D721Med (cell line): ENCODE measurements around the gene FAM222B.
A peak's percentile ranks its signal among the peaks of the same experiment; 100 is the strongest.

Experiments used
- DNase-seq: peaks from one replicate; pipeline ENCODE4 v3.0.0; 2011; ENCODE audit warnings: low spot score; ENCODE audit not compliant: insufficient read length
- FAIRE-seq: peaks from 2 replicates; lab custom pipeline; 2011; peaks lifted over from hg19 to GRCh38; lab: Jason Lieb, UNC
- CTCF ChIP-seq: IDR thresholded peaks from 2 replicates; pipeline ENCODE4 v1.5.1; 2012; ENCODE audit warnings: mild to moderate bottlenecking, control low read depth; ENCODE audit not compliant: insufficient read depth; ENCODE audit errors: missing control alignments

FAM222B gene

GRCh38 chr17:28816540-28816939 is 26.1 kb downstream of the FAM222B start:
- TF ChIP-seq CTCF, result no peak
- DNase-seq (no peak), FAIRE-seq (no peak)

GRCh38 chr17:28812748-28813377 is 29.7 kb downstream of the FAM222B start:
- no peak for DNase-seq
- TF ChIP-seq CTCF, result no peak
- FAIRE-seq, result no peak

- no peak for FAIRE-seq
- peak; percentile 95 for DNase-seq
- TF ChIP-seq CTCF, result no peak
These were observed 30.4 kb downstream of the FAM222B start for GRCh38 chr17:28812091-28812747.

- no peak for FAIRE-seq
- no peak for TF ChIP-seq CTCF
- DNase-seq, result no peak
These were observed 30.9 kb downstream of the FAM222B start for GRCh38 chr17:28811651-28812090.

GRCh38 chr17:28810437-28810836 is 32.2 kb downstream of the FAM222B start:
- FAIRE-seq, result no peak
- no peak for DNase-seq
- no peak for TF ChIP-seq CTCF

- no peak for DNase-seq
- no peak for FAIRE-seq
- TF ChIP-seq CTCF, result no peak
These were observed 34.5 kb downstream of the FAM222B start for GRCh38 chr17:28807925-28808634.
